Embryonic facial prominence (tissue), 1 donor: ENCODE data around the gene CEP162.
"Not testable (repeated sequence)": the region's sequence is repeated elsewhere in the genome, so short reads cannot be mapped to it uniquely, and the experiment has no call there.

Source experiments
- DNase-seq: peaks from one replicate; pipeline ENCODE4 v3.0.0-alpha.2; 2016; ENCODE audit errors: extremely low spot score

Gene CEP162

DNA sequence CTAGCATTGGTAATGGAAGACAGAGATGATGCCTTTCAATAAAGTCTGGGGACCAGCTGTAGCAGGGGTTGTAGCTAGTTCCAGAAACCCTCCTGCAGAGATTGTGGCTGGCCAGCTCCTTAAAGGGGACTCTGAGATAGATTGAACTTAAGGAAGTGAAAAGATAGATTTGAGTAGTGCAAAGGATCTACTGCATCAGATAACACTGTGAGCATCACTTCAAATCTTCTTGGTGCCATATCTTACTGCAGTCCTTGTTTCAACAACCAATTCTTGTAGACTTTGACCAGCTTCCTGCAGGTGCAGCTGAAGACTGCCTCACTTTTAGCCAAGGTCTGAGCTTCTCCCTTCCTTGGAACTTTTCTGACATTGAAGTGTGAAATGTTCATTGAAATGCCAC lies 14.8 kb upstream of the CEP162 start:
- DNase-seq: no peak

DNA sequence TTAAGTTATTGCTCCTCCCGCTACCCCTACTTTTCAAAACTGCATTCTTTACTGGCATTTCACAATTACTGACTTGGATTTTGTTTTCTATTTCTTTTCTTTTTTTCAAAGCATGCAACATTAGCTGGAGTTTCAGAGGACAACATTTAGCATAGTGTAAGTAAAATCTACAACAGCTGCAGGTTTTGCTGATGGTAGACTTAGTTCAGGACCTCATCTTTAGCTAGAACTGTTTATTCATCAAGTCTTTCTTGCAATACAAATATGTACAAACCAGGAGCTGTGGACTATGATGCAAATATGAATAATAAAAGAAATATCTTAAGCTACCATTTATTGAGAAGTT lies 728 bp upstream of the CEP162 start:
- DNase-seq: no peak

DNA sequence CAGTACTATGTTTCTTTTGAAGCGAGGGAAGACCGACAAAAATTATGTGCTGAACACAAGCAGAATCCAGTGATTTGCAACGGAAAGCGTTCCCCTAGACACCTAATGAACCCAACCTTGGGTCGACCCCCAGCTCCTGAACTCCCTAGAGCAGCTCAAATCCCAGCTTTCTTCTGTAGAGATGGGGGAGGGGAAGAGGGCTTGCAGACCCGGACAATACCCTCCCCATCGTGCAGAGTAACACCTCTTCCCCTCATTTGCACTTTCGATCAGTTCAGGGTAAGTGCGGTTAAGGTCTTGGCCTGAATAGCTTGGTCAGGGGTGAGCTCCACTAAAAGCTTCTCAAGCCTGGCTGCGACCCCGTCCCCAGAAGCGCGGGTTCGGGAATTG lies 404 bp downstream of the CEP162 start:
- no peak for DNase-seq

DNA sequence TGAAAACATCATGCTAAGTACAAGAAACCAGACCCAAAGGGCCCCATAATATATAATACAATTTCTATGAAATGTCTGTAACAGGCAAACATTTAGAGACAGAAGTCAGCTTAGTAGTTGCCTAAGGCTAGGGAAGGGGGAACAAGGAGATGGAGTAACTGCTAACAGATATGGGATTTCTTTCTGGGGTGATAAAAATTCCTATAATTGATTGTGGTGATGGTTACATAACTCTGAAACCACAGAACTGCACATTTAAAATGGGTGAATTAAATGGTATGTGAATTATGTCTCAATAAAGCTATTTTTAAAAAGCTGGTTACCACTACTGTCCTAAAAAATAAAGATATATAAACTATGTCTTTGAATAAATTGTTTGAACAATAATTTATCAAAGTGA lies 3.2 kb downstream of the CEP162 start:
- no peak for DNase-seq

DNA sequence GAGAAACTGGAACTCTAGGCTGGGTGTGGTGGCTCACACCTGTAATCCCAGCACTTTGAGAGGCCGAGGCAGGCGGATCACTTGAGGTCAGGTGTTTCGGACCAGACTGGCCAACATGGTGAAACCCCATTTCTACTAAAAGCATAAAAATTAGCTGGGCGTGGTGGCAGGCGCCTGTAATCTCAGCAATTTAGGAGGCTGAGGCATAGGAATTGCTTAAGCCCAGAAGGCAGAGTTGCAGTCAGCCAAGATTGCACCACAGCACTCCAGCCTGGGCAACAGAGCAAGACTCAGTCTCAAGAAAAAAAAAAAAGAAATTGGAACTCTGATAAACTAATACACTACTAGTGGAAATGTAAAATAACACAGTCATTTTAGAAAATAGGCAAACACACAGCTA lies 3.8 kb downstream of the CEP162 start:
- not testable (repeated sequence) for DNase-seq

DNA sequence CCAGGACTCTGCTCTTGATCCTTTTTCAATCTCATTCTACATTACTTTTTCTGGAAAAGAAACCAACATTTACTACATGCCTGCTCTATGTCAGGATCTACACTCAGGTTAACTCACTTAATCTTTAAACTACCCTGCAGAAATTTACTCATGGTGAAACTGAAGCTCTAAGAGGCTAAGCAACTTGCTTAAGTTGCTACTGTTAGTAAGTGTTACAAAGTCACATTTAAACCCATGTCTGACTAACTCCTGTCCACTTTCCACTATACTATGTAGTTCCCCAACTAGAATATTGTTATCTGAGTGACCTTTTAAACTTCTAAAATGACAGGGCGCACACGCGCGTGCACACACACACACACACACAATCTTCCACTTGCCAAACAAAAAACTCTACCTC lies 5.0 kb downstream of the CEP162 start:
- DNase-seq: no peak

DNA sequence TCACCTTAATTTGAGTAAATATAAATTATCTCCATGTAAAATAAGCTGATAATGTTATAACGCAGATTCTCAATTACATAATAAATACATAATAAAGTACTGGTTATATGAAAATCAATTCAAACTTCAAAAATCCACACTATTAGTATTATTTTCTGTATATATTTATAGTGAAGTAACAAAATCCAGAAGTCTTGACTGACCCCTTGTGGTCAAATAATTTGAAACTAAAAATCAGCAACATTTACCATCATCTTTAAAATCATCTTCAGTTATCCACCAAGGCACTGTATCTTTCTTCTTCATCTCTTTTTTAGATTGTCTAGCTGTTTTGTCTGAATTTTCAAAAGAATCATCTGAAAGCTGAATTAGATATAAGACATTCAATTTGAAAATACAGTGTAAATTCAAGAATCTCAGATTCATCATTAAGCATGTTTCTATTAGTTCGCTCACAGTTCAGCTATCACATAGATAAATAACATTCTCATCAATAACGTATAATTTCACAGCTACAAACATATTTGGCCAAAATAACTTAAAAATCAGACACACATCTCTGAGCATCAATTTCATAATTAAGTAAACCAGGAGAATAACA lies 6.5 kb downstream of the CEP162 start:
- DNase-seq: no peak

DNA sequence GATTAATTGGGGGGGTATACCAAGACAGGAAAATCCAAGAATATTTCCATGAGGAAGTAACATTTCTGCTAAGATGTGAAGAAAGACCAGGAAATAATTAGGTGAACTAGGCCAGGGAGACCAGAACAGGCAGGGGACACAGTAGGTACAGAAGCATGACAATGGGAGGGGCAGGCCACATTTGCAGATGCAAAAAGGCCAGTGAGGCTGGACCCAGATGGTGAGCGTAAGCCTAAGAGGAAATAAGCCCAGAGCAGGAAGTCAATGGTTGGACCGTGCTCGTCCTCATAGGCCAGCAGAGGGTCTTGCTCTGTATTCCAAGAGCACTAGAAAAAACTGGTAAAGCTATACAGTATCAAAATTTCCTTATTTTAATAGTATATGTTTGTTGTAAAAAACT lies 9.4 kb downstream of the CEP162 start:
- DNase-seq: no peak

DNA sequence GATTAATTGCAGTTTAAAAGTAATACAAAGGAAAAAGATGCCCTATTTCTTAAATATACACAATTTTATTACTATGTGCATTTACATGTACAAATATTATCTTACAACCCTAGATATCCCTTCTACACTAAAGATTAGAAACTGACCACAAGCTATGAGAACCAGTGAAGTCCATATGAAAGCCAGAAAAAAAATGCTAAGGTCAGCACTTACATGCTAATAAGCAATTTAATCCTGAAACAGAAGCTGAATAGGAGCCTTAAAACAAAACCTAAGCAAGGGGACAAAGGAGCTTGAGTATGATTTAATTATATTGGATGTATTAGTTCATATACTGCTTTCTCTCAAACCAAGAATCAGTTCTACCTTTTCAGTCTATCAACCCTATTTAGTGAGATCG lies 14.2 kb downstream of the CEP162 start:
- DNase-seq: no peak

DNA sequence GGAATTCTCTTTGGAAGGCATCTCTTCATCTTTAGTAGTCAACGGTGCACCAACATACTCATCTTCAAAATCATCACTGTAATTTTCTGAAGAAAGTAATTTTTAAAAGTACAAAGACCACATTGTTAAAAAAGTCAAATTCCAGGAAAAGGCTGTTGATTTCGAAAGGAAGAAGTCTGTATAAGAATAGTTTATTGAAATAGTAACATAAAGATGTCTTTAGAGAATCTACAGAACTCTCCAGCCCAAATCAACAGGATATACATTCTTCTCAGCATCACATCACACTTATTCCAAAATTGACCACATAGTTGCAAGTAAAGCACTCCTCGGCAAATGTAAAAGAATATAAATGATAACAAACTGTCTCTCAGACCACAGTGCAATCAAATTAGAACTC lies 23.4 kb downstream of the CEP162 start:
- no peak for DNase-seq

DNA sequence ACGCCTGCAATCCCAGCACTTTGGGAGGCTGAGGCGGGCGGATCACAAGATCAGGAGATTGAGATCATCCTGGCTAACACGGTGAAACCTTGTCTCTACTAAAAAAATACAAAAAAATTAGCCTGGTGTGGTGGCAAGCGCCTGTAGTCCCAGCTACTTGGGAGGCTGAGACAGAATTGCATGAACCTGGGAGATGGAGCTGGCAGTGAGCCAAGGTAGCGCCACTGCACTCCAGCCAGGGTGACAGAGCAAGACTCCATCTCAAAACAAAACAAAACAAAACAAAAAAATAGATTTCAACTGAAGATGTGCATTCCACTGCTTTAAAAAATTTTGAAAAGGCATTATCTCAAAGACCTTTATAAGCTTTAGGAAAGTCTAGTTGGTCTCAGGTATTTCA lies 27.5 kb downstream of the CEP162 start:
- not testable (repeated sequence) for DNase-seq

DNA sequence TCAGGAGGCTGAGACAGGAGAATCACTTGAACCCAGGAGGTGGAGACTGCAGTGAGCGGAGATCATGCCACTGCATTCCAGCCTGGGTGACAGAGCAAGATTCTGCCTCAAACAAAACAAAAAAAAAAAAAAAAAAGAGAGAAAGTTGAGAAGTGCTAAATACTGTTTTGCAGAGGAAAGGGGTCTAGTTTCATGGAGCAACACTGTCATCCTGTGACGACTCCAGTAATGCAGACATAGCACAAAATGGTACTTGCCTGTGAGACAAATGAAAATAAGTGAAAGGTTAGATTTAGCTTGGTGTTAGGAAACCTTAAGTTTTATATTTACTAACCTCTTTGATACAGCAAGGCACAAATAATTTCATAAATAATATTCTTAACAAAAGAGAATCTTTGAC lies 29.7 kb downstream of the CEP162 start:
- DNase-seq: no peak

DNA sequence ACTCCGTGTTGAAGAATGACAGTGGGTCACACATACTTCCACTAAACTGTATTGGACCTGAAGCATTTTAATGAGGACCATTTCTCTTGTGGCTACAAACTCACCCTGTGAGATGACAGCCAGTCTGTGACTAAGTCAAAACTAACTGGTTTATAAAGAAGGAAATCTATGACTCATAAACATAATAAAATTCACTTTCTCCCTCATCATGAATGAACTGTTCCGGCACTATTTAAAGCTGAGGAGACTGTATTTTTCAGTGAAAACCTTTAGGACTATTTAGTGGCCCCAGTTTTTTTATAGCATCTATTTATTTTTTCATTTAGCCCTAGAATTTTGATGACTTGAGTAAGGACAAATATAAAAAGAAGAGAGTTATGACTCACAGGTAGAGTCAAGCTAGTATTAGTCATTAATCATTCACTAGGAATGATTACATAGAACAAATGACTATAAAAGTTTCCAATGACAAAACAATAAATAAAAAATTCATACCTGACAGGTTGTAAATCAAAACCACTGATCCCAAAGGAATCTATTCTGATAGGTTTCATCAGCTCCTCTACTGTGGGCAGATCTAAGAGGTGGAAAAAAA lies 34.2 kb downstream of the CEP162 start:
- no peak for DNase-seq

DNA sequence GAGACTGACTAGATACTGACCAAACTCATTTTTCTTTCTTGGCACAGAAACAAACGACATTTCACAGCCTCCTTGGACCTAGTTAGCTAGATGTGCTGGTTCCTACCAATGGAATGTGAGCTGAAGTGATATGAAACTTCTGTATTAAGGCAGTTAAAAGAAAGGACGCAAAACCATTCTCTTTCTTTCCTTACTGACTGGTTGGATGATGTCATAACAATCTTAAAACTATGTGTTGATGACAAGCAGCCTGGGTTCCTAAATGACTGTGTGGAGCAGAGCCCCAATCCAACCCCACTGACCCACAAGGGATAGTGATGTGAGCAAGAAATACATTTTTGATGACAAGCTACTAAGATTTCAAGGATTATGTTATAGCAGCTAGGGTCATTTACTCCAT lies 35.6 kb downstream of the CEP162 start:
- DNase-seq: no peak

DNA sequence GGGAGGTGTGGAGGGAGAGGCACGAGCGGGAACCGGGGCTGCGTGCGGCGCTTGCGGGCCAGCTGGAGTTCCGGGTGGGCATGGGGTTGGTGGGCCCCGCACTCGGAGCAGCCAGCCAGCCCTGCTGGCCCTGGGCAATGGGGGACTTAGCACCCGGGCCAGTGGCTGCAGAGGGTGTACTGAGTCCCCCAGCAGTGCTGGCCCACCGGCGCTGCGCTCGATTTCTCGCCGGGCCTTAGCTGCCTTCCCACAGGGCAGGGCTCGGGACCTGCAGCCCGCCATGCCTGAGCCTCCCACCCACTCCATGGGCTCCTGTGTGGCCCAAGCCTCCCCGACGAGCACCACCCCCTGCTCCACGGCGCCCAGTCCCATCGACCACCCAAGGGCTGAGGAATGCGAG lies 38.1 kb downstream of the CEP162 start:
- not testable (repeated sequence) for DNase-seq

DNA sequence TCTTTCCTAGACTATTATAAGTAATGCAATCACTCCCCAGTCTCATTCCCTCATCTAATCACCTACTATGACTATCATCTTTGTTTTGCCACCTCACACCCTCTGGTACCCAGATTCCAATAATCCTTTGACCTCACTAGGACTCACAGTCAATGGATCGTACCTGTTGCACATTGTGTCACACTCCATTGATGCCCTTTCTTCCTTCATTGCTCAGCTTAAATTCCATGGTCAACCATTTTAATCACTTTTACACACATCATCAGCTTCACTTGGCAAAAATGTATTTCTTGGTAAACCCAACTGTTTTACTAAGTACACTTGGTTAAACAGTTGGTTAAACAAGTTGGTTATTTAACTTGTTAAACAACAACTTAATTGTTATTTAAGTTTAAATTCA lies 44.0 kb downstream of the CEP162 start:
- no peak for DNase-seq

DNA sequence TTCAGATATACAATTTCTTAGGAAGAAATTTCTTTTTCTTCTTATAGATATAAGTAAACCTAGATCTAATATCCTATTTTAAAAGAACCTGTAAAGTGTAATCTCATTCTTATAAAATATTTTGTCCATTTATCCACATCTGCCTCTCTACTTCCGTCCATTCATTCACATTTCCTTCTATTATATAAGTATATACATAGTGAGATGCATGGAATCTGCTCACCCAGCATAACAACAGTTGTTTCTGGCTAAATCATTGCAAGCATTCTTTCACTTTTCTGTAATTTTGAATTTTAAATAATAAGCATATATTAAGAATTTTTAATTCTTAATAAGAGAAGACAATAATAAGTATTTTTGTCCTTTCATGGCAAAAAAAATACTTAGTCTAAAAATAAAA lies 45.4 kb downstream of the CEP162 start:
- no peak for DNase-seq

DNA sequence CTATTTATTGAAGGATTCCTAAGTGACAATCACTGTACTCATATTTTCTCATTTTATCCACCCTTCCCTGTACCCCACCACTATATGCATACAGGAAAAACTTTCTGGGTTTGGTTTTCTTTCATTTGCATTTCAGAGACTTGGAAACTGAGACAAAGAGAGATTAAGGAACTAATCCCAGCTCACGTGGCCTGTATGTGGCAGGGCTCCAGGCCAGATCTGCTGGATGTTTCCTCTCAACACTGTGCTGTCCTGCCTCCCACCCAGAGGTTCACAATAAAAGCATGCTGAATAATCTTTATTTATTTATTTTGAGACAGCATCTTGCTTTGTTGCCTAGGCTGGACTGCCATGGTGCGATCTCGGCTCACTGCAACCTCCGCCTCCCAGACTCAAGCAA lies 50.2 kb downstream of the CEP162 start:
- DNase-seq: no peak

DNA sequence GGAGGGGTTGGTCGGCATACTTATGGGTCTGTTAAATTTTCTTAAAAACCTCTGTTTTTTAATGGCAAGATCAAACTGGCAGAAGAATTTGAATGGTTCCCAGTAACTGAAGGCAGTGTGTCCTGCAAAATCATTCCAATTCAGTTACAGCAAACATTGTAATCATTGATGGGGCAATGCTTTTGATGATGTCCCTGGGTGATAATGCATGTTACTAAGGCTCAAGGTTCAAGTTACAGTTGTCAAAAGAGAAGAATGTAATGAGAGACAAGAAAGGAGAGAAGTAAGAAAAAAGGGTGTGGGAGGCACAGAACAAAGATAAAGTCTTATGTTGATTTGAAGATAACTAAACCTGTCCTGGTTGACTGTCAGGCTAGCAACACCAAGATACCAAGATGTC lies 54.9 kb downstream of the CEP162 start:
- DNase-seq: no peak

DNA sequence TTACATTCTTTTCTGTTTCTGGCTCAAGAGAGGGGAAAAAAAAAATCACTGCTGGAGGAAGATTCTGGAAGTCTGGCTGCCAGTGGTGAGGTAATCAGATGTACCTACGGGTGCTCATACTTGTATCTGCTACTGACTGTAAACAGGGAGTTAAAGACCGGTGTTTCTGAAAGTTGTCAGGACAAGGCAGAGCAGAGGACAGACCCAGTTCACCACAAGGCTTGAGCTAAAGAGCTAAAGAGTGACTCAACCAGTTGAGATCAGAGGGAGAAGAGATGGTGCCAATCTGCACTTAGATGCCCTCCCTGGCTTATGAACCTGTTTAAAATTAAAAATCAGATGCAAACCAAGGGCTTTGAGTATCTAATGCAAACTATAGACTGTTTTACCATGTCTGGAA lies 55.4 kb downstream of the CEP162 start:
- no peak for DNase-seq

DNA sequence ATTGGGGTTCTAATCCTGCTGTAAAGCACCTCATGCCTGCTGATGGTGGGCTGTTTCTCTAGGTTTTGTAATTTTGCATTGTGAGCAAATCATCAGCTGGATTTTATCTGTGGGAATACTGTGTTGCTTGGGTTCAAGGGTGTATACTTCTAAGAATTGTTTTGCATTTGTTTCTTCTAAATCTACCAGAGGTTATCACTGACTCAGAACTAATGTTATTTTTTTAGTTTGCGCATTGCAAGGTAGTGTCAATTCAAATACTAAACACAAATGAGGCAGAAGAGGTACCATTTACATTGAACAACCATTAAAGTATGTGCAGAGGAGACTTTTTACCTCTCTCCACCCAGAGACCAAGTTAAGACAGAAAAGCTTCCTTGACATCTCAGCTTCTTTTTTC lies 60.0 kb downstream of the CEP162 start:
- no peak for DNase-seq

DNA sequence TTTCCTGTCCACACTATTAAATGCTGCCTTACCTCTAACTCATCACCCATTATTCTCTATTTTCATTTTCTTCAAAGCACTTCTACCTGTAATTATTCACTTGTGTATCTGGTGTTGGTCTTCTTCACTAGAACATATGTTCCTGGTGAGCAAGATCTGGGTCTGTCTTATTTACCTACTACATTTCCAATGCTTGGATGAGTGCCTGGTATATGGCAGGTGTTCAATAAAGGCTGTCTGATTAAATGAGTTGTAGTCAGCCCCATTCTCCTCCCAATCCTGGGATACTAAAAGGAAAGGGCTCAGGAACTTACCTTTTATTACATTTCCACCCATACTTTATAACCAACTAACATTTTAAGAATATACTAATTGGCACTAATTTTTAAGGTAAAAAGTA lies 61.0 kb downstream of the CEP162 start:
- DNase-seq: no peak

DNA sequence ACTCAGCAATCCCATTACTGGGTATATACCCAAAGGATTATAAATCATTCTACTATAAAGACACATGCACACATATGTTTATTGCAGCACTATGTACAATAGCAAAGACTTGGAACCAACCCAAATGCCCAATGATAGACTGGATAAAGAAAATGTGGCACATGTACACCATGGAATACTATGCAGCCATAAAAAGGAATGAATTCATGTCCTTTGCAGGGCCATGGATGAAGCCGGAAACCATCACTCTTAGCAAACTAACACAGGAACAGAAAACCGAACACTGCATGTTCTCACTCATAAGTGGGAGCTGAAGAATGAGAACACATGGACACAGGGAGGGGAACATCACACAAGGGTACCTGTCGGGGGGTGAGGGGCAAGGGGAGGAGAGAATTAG lies 63.1 kb downstream of the CEP162 start:
- DNase-seq: not testable (repeated sequence)

DNA sequence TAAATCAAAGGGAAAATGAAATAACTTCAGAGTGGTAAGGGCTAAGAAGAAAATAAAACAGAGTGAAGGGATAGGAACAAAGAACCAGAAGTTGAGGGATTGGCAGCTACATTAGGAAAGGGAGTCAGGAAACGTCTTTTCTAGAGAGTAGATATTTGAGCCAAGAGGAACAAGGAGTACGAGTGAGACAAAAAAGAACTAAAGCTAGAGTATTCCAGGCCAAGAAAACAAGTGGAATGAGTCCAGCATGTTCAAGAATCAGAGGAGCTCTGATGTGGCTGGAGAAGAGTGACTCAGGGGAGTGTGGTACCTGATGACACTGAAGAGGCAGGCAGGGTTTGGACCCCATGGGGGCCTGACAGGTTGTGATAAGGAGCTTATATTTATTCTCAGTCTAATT lies 66.3 kb downstream of the CEP162 start:
- DNase-seq: no peak
